Endothelial cell of umbilical vein (primary cell): Measurements from ENCODE around the gene DCLK3. TPM values are rescaled to one million over a fixed set of nuclear protein-coding genes. Genes with fewer than 3 reads are reported as not detected.

ENCODE experiments used
- BruUV-seq: library from RNA; stranded (reverse); fragments of 400-500 nt; replicated peaks from 2 replicates; lab custom pipeline; 2021; lab: Mats Ljungman, UMichigan
- CTCF ChIA-PET: fragments of 300-600, 350-600 bp; sonication (Branson Sonifier 250); formaldehyde crosslinking; loops from one replicate; lab custom pipeline; 2021; ENCODE audit warnings: antibody characterized with exemption, inconsistent platforms; lab: Charles Lee
- POLR2A ChIA-PET: fragments of 300-600, 350-600 bp; sonication (Branson Sonifier 250); formaldehyde crosslinking; loops from one replicate; lab custom pipeline; 2021; ENCODE audit warnings: antibody characterized with exemption, inconsistent platforms; lab: Charles Lee
- DNase-seq: peaks from one replicate; pipeline ENCODE4 v3.0.0-alpha.2; 2011; ENCODE audit warnings: low read depth, low spot score
- FAIRE-seq: peaks from 2 replicates; lab custom pipeline; 2011; peaks lifted over from hg19 to GRCh38; lab: Jason Lieb, UNC
- H2AFZ ChIP-seq: 2 replicates; pipeline ENCODE4 v1.6.0; 2012; ENCODE audit warnings: low read depth, low read length, control low read depth, inconsistent platforms
- H3K27ac ChIP-seq: 2 replicates; pipeline ENCODE4 v1.5.1; 2011; ENCODE audit warnings: low read depth, mild to moderate bottlenecking, control low read depth, low read length, moderate library complexity; ENCODE audit not compliant: insufficient read depth
- H3K27me3 ChIP-seq, 2 experiments: 2 replicates each; pipeline versions ENCODE4 v1.6.0 to v1.6.1; 2011; ENCODE audit warnings: low read length in 2 of 2, mixed read lengths in 1 of 2; ENCODE audit not compliant: control insufficient read depth in 2 of 2, insufficient read depth in 2 of 2
- H3K36me3 ChIP-seq, 2 experiments: 2 replicates in 1 of 2; 3 replicates in 1 of 2; pipeline ENCODE4 v1.5.1; 2011; ENCODE audit warnings: low read length in 2 of 2, mild to moderate bottlenecking in 1 of 2, moderate library complexity in 1 of 2; ENCODE audit not compliant: control insufficient read depth in 2 of 2, insufficient read depth in 2 of 2; ENCODE audit errors: extremely low read depth in 1 of 2
- H3K4me1 ChIP-seq: 3 replicates; pipeline ENCODE4 v1.5.1; 2011; ENCODE audit warnings: mild to moderate bottlenecking, low read length; ENCODE audit not compliant: control insufficient read depth, insufficient read depth; ENCODE audit errors: extremely low read depth
- H3K4me2 ChIP-seq: 2 replicates; pipeline ENCODE4 v1.6.1; 2011; ENCODE audit warnings: low read length, control low read depth, mixed read lengths; ENCODE audit not compliant: insufficient read depth
- H3K4me3 ChIP-seq, 3 experiments: fragments of 200-600 bp in 1 of 3; sonication (generic), shearing (Covaris generic) in 1 of 3; replicated peaks in 1 of 3; 2 replicates each; pipeline ENCODE4 v1.5.1; 2011 to 2016; ENCODE audit warnings: control low read depth in 3 of 3, low read length in 3 of 3, mild to moderate bottlenecking in 2 of 3, inconsistent platforms in 1 of 3, low read depth in 1 of 3, moderate library complexity in 1 of 3; ENCODE audit not compliant: insufficient read depth in 1 of 3
- H3K79me2 ChIP-seq: 2 replicates; pipeline ENCODE4 v1.6.0; 2012; ENCODE audit warnings: low read length, inconsistent platforms; ENCODE audit not compliant: control insufficient read depth, insufficient read depth
- H3K9ac ChIP-seq: replicated peaks from 2 replicates; pipeline ENCODE3; 2011; ENCODE audit warnings: low read length, control low read depth; ENCODE audit not compliant: insufficient read depth; ENCODE audit errors: extremely low read depth
- H3K9me1 ChIP-seq: replicated peaks from 3 replicates; pipeline ENCODE4 v1.6.0; 2011; ENCODE audit warnings: mild to moderate bottlenecking, low read length; ENCODE audit not compliant: control insufficient read depth, insufficient read depth; ENCODE audit errors: extremely low read depth
- H3K9me3 ChIP-seq: replicated peaks from 2 replicates; pipeline ENCODE4 v1.5.1; 2012; ENCODE audit warnings: low read length, inconsistent platforms; ENCODE audit not compliant: control insufficient read depth, insufficient read depth
- H4K20me1 ChIP-seq: replicated peaks from 2 replicates; pipeline ENCODE3; 2011; ENCODE audit warnings: mild to moderate bottlenecking, low read length; ENCODE audit not compliant: control insufficient read depth, insufficient read depth; ENCODE audit errors: extremely low read depth
- EZH2 ChIP-seq: IDR thresholded peaks from 2 replicates; pipeline ENCODE4 v1.6.1; 2012; ENCODE audit warnings: borderline replicate concordance, low read depth, mild to moderate bottlenecking, moderate library complexity, low read length, inconsistent platforms; ENCODE audit not compliant: severe bottlenecking
- FOS ChIP-seq: IDR thresholded peaks from 2 replicates; pipeline ENCODE4 v1.6.1; 2011; ENCODE audit warnings: mild to moderate bottlenecking, low read length, moderate library complexity, borderline replicate concordance; ENCODE audit not compliant: insufficient read depth
- GATA2 ChIP-seq: IDR thresholded peaks from 2 replicates; pipeline ENCODE4 v1.7.0; 2011; ENCODE audit warnings: low read depth, mild to moderate bottlenecking, moderate library complexity, mixed read lengths, low read length; ENCODE audit not compliant: insufficient read length, insufficient read depth
- JUN ChIP-seq: IDR thresholded peaks from 2 replicates; pipeline ENCODE4 v1.6.1; 2011; ENCODE audit warnings: borderline replicate concordance, low read depth; ENCODE audit not compliant: insufficient read length, insufficient read depth
- MYC ChIP-seq: IDR thresholded peaks from one replicate; pipeline ENCODE4 v1.6.1; 2011; ENCODE audit warnings: mild to moderate bottlenecking, low read depth, low read length
- POLR2A ChIP-seq: IDR thresholded peaks from 2 replicates; pipeline ENCODE4 v1.6.1; 2012; ENCODE audit warnings: low read depth, mild to moderate bottlenecking, control low read depth, low read length
- POLR2AphosphoS5 ChIP-seq: IDR thresholded peaks from 2 replicates; pipeline ENCODE4 v1.6.1; 2012; ENCODE audit warnings: low read depth, mild to moderate bottlenecking, control low read depth, low read length, moderate library complexity; ENCODE audit not compliant: insufficient read depth
- dilution Hi-C: fragments of 300-500 bp; cut with MboI; formaldehyde crosslinking; loops from one replicate; pipeline ENCODE4 v1.15.0; 2019; ENCODE audit warnings: low sequenced_read_pairs; ENCODE audit not compliant: extremely low pct_ligation_motif_present
- intact Hi-C: fragments of 100-400 bp; cut with micrococcal nuclease; formaldehyde crosslinking; loops from one replicate; pipeline ENCODE4 v1.10.0; 2022
- polyA plus RNA-seq, 4 experiments: library from polyadenylated mRNA; depleted of rRNA in 3 of 4; stranded (reverse) in 3 of 4; unstranded in 1 of 4; fragments of >200 nt; gene quantifications; 2 replicates each; pipeline versions ENCODE4 v1.2.1 to v1.2.3, GENCODE V29; 2011 to 2012; ENCODE audit warnings: missing spikeins in 1 of 4
- total RNA-seq: library from RNA; stranded (reverse); gene quantifications from 2 replicates; pipeline ENCODE4 v1.2.3, GENCODE V29; 2021
- TF ChIP-seq, protein P1 (sequence below): IDR thresholded peaks from 2 replicates; pipeline ENCODE4 v1.6.1; 2011; ENCODE audit not compliant: insufficient read depth, insufficient read length
- TF ChIP-seq, protein P2 (sequence below), 2 donors: IDR thresholded peaks; 1 replicate in 1 of 2; 2 replicates in 1 of 2; pipeline ENCODE4 v1.5.1; 2011; ENCODE audit warnings: low read length in 2 of 2, mild to moderate bottlenecking in 2 of 2, moderate library complexity in 2 of 2, control low read depth in 1 of 2, inconsistent platforms in 1 of 2, low read depth in 1 of 2; ENCODE audit not compliant: insufficient read depth in 1 of 2; ENCODE audit errors: extremely low read depth in 1 of 2

DCLK3 gene
- total and polyA plus RNA-seq, 2 donors (not counting 3 experiments of a cell fraction or from before 2014, with no cell fraction given): not detected

DNA sequence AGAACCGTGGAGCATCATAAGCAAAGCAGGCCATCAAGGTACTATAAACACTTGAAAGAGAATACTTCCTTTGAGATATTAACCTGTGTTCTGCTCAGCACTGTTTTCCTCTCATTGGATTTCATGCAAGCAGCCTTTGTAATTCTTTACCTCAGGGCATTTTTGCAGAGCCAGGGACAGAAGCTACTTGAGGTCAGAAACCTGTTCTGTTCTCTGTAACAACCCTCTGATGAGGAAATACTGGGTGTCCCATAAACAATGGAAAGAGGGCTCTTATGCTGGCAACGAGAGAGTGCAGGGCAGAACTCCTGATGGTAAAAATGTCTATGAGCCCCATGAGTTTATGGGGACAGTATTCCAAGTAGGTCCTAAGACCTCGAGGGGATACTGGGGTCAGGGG, 66.0 kb downstream of the DCLK3 start:
- Histone ChIP-seq H4K20me1 (no peaks in the 10 kb centered on the region), H3K36me3 (no peaks in the 10 kb centered on the region), H3K9me3 (no peaks in the 10 kb centered on the region), H3K27ac (no peak overlapping the region), H3K4me2 (no peak overlapping the region), H2AFZ (no peak overlapping the region), H3K4me3 (no peak overlapping the region), H3K27me3 (no peaks in the 10 kb centered on the region), H3K9ac (no peak overlapping the region), H3K79me2 (no peaks in the 10 kb centered on the region), H3K4me1 (no peaks in the 10 kb centered on the region), H3K9me1 (no peaks in the 10 kb centered on the region)
- BruUV-seq: no TSS peak
- dilution Hi-C loops: no loop called here
- TF ChIP-seq POLR2AphosphoS5 (no peak), POLR2A (no peak), FOS (no peak), GATA2 (no peak), EZH2 (no peak), JUN (no peak), MYC (no peak)
- TF ChIP-seq, protein P1, sequence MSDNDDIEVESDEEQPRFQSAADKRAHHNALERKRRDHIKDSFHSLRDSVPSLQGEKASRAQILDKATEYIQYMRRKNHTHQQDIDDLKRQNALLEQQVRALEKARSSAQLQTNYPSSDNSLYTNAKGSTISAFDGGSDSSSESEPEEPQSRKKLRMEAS: no peak
- TF ChIP-seq, protein P2, sequence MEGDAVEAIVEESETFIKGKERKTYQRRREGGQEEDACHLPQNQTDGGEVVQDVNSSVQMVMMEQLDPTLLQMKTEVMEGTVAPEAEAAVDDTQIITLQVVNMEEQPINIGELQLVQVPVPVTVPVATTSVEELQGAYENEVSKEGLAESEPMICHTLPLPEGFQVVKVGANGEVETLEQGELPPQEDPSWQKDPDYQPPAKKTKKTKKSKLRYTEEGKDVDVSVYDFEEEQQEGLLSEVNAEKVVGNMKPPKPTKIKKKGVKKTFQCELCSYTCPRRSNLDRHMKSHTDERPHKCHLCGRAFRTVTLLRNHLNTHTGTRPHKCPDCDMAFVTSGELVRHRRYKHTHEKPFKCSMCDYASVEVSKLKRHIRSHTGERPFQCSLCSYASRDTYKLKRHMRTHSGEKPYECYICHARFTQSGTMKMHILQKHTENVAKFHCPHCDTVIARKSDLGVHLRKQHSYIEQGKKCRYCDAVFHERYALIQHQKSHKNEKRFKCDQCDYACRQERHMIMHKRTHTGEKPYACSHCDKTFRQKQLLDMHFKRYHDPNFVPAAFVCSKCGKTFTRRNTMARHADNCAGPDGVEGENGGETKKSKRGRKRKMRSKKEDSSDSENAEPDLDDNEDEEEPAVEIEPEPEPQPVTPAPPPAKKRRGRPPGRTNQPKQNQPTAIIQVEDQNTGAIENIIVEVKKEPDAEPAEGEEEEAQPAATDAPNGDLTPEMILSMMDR (IDR thresholded peaks at IDR 0.05; ENCODE audit: extremely low read depth in 1 of 2, insufficient read depth in 1 of 2, low read depth in 1 of 2, low read length in 2 of 2): no peak
- no peak for DNase-seq
- ChIA-PET POLR2A (no interaction called here), CTCF (interaction anchor here (2.2 kb wide), 1 partner anchor 732 kb away, joined by 12 read pairs; no protein-coding TSS in a partner anchor)
- intact Hi-C loops: no loop called here
- FAIRE-seq: no peak
